GM23338 (cell line): Measurements from ENCODE around the gene KCTD8. TPM values are rescaled to one million over a fixed set of nuclear protein-coding genes. Genes with fewer than 3 reads are reported as not detected.

ENCODE experiments used
- ATAC-seq: fragments of 200-7000 bp; cut with Tn5 transposase; 3 replicates; pipeline ENCODE4 v1.9.1; 2020
- DNase-seq: peaks from one replicate; pipeline ENCODE4 v3.0.0-alpha.2; 2015; ENCODE audit warnings: low spot score
- H2AFZ ChIP-seq: fragments of 200-600 bp; sonication (generic); 2 replicates; pipeline ENCODE4 v1.8.0; 2016; ENCODE audit warnings: antibody characterized with exemption, mild to moderate bottlenecking, moderate library complexity
- H3F3A ChIP-seq: fragments of 200-600 bp; sonication (generic); replicated peaks from 2 replicates; pipeline ENCODE4 v1.8.0; 2017; ENCODE audit warnings: antibody characterized with exemption, mixed run types, low read depth
- H3K27ac ChIP-seq: fragments of 200-600 bp; sonication (generic); 2 replicates; pipeline ENCODE4 v1.6.1; 2016; ENCODE audit warnings: low read depth
- H3K27me3 ChIP-seq: fragments of 200-600 bp; sonication (generic); 2 replicates; pipeline ENCODE4 v1.8.0; 2016; ENCODE audit warnings: mild to moderate bottlenecking, mixed run types, moderate library complexity; ENCODE audit not compliant: insufficient read depth
- H3K36me3 ChIP-seq: fragments of 200-600 bp; sonication (generic); 2 replicates; pipeline ENCODE4 v1.8.0; 2016; ENCODE audit warnings: mild to moderate bottlenecking; ENCODE audit not compliant: insufficient read depth
- H3K4me1 ChIP-seq: fragments of 200-600 bp; sonication (generic); 2 replicates; pipeline ENCODE4 v1.8.0; 2016; ENCODE audit warnings: mild to moderate bottlenecking, moderate library complexity; ENCODE audit not compliant: insufficient read depth
- H3K4me2 ChIP-seq: fragments of 200-600 bp; sonication (generic); 2 replicates; pipeline ENCODE4 v1.7.1; 2017; ENCODE audit warnings: mixed run types
- H3K4me3 ChIP-seq: fragments of 200-600 bp; sonication (generic); 2 replicates; pipeline ENCODE4 v1.6.1; 2016; ENCODE audit warnings: mixed run types
- H3K79me2 ChIP-seq: fragments of 200-600 bp; sonication (generic); replicated peaks from 2 replicates; pipeline ENCODE4 v1.8.0; 2017; ENCODE audit warnings: mild to moderate bottlenecking; ENCODE audit not compliant: insufficient read depth
- H3K9me2 ChIP-seq: fragments of 200-600 bp; sonication (generic); 2 replicates; pipeline ENCODE4 v1.8.0; 2017; ENCODE audit not compliant: insufficient read depth
- H4K20me1 ChIP-seq: fragments of 200-600 bp; sonication (generic); replicated peaks from 2 replicates; pipeline ENCODE4 v1.8.0; 2017; ENCODE audit warnings: mild to moderate bottlenecking; ENCODE audit not compliant: insufficient read depth
- H3K27ac Mint-ChIP-seq: 2 replicates; pipeline ENCODE4 v1.8.0; 2020; ENCODE audit warnings: inconsistent platforms, mild to moderate bottlenecking, moderate library complexity, mixed read lengths
- H3K27me3 Mint-ChIP-seq: 3 replicates; pipeline ENCODE4 v1.8.0; 2022; ENCODE audit warnings: low read depth, mild to moderate bottlenecking, moderate library complexity, mixed read lengths, inconsistent platforms; ENCODE audit not compliant: insufficient read depth, poor library complexity
- H3K36me3 Mint-ChIP-seq: 3 replicates; pipeline ENCODE4 v1.8.0; 2021; ENCODE audit warnings: low read depth, mild to moderate bottlenecking, inconsistent platforms, moderate library complexity, mixed read lengths
- H3K4me1 Mint-ChIP-seq: 3 replicates; pipeline ENCODE4 v1.8.0; 2020; ENCODE audit warnings: mild to moderate bottlenecking, inconsistent platforms, mixed read lengths
- H3K4me3 Mint-ChIP-seq: 3 replicates; pipeline ENCODE4 v1.8.0; 2021; ENCODE audit warnings: moderate library complexity, mild to moderate bottlenecking, inconsistent platforms, mixed read lengths
- H3K9me3 Mint-ChIP-seq: 3 replicates; pipeline ENCODE4 v1.8.0; 2020; ENCODE audit warnings: moderate library complexity, mild to moderate bottlenecking, inconsistent platforms, mixed read lengths
- CREB1 ChIP-seq: fragments of 250-450 bp; sonication (Bioruptor Pico); IDR thresholded peaks from 2 replicates; pipeline ENCODE4 v1.5.0; 2020; ENCODE audit warnings: low read depth, mild to moderate bottlenecking, moderate library complexity
- CTCF ChIP-seq, 2 experiments: fragments of 200-600 bp in 1 of 2; sonication (generic) in 1 of 2; conservative IDR thresholded peaks; 2 replicates each; pipeline versions ENCODE4 v1.5.1 to v1.6.1; 2016 to 2017; ENCODE audit warnings: antibody characterized with exemption in 2 of 2, low read depth in 2 of 2, mild to moderate bottlenecking in 2 of 2, moderate library complexity in 1 of 2
- EZH2 ChIP-seq: fragments of 200-600 bp; sonication (generic); IDR thresholded peaks from one replicate; pipeline ENCODE4 v1.8.0; 2017; ENCODE audit warnings: antibody characterized with exemption, mild to moderate bottlenecking, low read depth; ENCODE audit not compliant: unreplicated experiment
- EZH2phosphoT487 ChIP-seq: fragments of 200-600 bp; sonication (generic); IDR thresholded peaks from one replicate; pipeline ENCODE4 v1.8.1; 2018; ENCODE audit warnings: antibody characterized with exemption; ENCODE audit not compliant: unreplicated experiment
- JUNB ChIP-seq: IDR thresholded peaks from one replicate; pipeline ENCODE4 v1.6.1; 2016; ENCODE audit warnings: antibody characterized with exemption; ENCODE audit not compliant: unreplicated experiment
- POLR2AphosphoS5 ChIP-seq: IDR thresholded peaks from 2 replicates; pipeline ENCODE4 v1.6.1; 2016; ENCODE audit warnings: antibody characterized with exemption, low read depth
- STAT1 ChIP-seq: IDR thresholded peaks from one replicate; pipeline ENCODE4 v1.6.1; 2016; ENCODE audit warnings: antibody characterized with exemption; ENCODE audit not compliant: unreplicated experiment
- ZNF331 ChIP-seq: fragments of 250-450 bp; sonication (Bioruptor Pico); IDR thresholded peaks from 2 replicates; pipeline ENCODE4 v1.5.0; 2020; ENCODE audit warnings: low read depth, mild to moderate bottlenecking, moderate library complexity
- ZNF462 ChIP-seq: fragments of 250-450 bp; sonication (Bioruptor Pico); IDR thresholded peaks from 2 replicates; pipeline ENCODE4 v1.5.0; 2020; ENCODE audit warnings: mild to moderate bottlenecking, moderate library complexity
- polyA plus RNA-seq: library from polyadenylated mRNA; unstranded; fragments of >200 nt; fragmentation: Nextera tagmentation; extraction: Ambion mirVana; gene quantifications from 2 replicates; pipeline ENCODE4 v1.2.1, GENCODE V29; 2016
- total RNA-seq: library from RNA; depleted of rRNA; stranded (reverse); fragments of >200 nt; shearing (Covaris generic); gene quantifications from 2 replicates; pipeline ENCODE4 v1.2.3, GENCODE V29; 2014
- TF ChIP-seq, protein P1 (sequence below): IDR thresholded peaks from 2 replicates; pipeline ENCODE4 v1.6.1; 2016; ENCODE audit warnings: antibody characterized with exemption

The KCTD8 gene
- total and polyA plus RNA-seq, 2 experiments from 2014 or later = 2.8 to 5.0 TPM

DNA sequence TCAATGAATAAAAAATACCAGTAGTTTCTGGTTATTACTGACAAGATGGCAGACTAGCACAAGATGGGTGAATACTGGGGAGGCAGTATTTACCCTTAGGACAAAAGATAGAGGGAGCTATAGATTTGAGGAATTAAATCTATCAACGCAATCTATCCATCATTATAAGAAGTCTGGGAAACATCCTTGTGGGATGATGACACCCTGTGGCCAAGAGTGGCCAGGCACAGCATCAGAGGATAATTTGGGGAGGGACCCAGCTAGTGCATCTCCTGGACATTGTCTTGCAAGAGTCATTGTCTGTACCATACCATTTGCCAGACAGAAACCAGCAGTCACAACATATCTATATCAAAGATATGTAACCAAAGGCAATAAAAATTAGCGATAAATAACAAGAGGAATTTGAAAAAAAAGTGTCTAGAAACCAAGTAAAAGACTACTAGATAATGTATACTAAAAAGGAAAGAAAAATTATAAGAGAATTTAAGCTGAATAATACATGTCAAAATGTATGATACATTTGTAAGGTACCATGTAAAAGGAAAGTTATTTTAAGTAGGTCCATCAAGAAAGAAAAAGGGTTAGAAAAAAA is 22.9 kb downstream of the KCTD8 start:
- DNase-seq (peak; percentile 76), ATAC-seq (peak; percentile 93)
- Histone ChIP-seq H3K79me2 (no peaks in the 10 kb centered on the region), H3K4me1 (0 out of 2 replicates have a peak, but pooled peaks cover 5% of the 10 kb centered on the region), H4K20me1 (no peaks in the 10 kb centered on the region), H3K4me2 (no peak overlapping the region), H3K9me2 (no peaks in the 10 kb centered on the region), H2AFZ (no peak overlapping the region), H3K4me3 (no peak overlapping the region), H3K27me3 (no peaks in the 10 kb centered on the region), H3K27ac (no peak overlapping the region), H3F3A (no peaks in the 10 kb centered on the region), H3K36me3 (no peaks in the 10 kb centered on the region)
- H3K4me3 Mint-ChIP-seq = no peak overlapping the region
- H3K4me1 Mint-ChIP-seq = peaks cover 9% of the 10 kb centered on the region; the same call in 2 of the 3 replicates
- TF ChIP-seq ZNF331 (CRISPR knock-in tag) (no peak), JUNB (no peak), CTCF (conservative IDR thresholded peaks at IDR 0.05; ENCODE audit: low read depth in 2 of 2) (peak; percentile 88 to 90)
- no peak overlapping the region for H3K27ac Mint-ChIP-seq
- H3K9me3 Mint-ChIP-seq = no peaks in the 10 kb centered on the region
- H3K27me3 Mint-ChIP-seq = no peaks in the 10 kb centered on the region
- no peaks in the 10 kb centered on the region for H3K36me3 Mint-ChIP-seq

DNA sequence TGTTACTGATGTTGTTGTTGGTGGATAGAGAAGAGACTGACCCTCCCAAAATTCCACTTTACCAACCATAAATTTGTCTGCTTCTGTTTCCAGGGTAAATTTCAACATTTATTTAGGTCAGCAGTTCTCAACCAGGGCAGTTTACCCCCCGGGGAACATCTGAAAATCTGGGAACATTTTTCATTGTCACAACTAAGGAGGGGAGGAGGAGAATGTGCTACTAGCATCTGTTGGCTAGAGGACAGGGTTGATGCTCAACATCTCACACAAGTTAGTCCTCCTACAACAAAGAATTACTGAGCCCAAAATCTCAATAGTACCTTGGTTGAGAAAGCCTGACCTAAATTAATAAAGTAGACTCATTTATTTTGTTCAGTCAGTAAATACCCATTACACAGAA is 25.7 kb downstream of the KCTD8 start:
- DNase-seq (no peak), ATAC-seq (no peak)
- H3K27ac Mint-ChIP-seq = no peak overlapping the region
- Histone ChIP-seq H3K27me3 (no peaks in the 10 kb centered on the region), H3K4me3 (no peak overlapping the region), H4K20me1 (no peaks in the 10 kb centered on the region), H3K9me2 (no peaks in the 10 kb centered on the region; the same call in 1 of the 2 replicates), H3K36me3 (no peaks in the 10 kb centered on the region), H3K4me1 (0 out of 2 replicates have a peak, but pooled peaks cover 5% of the 10 kb centered on the region), H3F3A (no peaks in the 10 kb centered on the region), H3K27ac (no peak overlapping the region), H2AFZ (no peak overlapping the region), H3K79me2 (no peaks in the 10 kb centered on the region), H3K4me2 (no peak overlapping the region)
- peaks cover 3% of the 10 kb centered on the region for H3K36me3 Mint-ChIP-seq
- TF ChIP-seq STAT1 (no peak), ZNF331 (CRISPR knock-in tag) (no peak), EZH2phosphoT487 (no peak), CREB1 (CRISPR knock-in tag) (no peak), POLR2AphosphoS5 (no peak), EZH2 (no peak), ZNF462 (CRISPR knock-in tag) (no peak)
- TF ChIP-seq, protein P1, sequence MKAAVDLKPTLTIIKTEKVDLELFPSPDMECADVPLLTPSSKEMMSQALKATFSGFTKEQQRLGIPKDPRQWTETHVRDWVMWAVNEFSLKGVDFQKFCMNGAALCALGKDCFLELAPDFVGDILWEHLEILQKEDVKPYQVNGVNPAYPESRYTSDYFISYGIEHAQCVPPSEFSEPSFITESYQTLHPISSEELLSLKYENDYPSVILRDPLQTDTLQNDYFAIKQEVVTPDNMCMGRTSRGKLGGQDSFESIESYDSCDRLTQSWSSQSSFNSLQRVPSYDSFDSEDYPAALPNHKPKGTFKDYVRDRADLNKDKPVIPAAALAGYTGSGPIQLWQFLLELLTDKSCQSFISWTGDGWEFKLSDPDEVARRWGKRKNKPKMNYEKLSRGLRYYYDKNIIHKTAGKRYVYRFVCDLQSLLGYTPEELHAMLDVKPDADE = no peak
- no peak overlapping the region for H3K4me3 Mint-ChIP-seq
- no peaks in the 10 kb centered on the region for H3K9me3 Mint-ChIP-seq
- peaks cover 9% of the 10 kb centered on the region; the same call in 2 of the 3 replicates for H3K4me1 Mint-ChIP-seq
- no peaks in the 10 kb centered on the region for H3K27me3 Mint-ChIP-seq
